HepG2 (cell line): ENCODE results near the gene SPTAN1. TPM values are rescaled to one million over a fixed set of nuclear protein-coding genes. Genes with fewer than 3 reads are reported as not detected.

Source experiments
- ASH2L ChIP-seq: fragments of 300-600, 200-600 bp; sonication (generic); IDR thresholded peaks from 2 replicates; pipeline ENCODE4 v1.7.0; 2017; ENCODE audit warnings: low read depth, mild to moderate bottlenecking, moderate library complexity, mixed read lengths, low read length; ENCODE audit not compliant: insufficient read length
- ELF1 ChIP-seq: sonication (generic); formaldehyde crosslinking; IDR thresholded peaks from 2 replicates; pipeline ENCODE4 v1.4.0; 2020; ENCODE audit warnings: missing genetic modification reagents
- FOXA1 ChIP-seq, 2 experiments: fragments of 450-650 bp in 1 of 2; sonication (generic) in 1 of 2; formaldehyde crosslinking in 1 of 2; IDR thresholded peaks; 2 replicates each; pipeline versions ENCODE4 v1.4.0 to v1.6.1; 2016 to 2020; ENCODE audit warnings: missing genetic modification reagents in 1 of 2
- HNRNPK ChIP-seq: fragments of 200-400 bp; formaldehyde crosslinking; IDR thresholded peaks from 2 replicates; pipeline ENCODE4 v1.6.1; 2018; ENCODE audit warnings: low read length, low read depth, moderate library complexity, mild to moderate bottlenecking; ENCODE audit not compliant: poor library complexity, severe bottlenecking
- SKI ChIP-seq: fragments of 450-650 bp; IDR thresholded peaks from one replicate; pipeline ENCODE4 v1.6.1; 2018; ENCODE audit warnings: mild to moderate bottlenecking; ENCODE audit not compliant: partially characterized antibody
- SP2 ChIP-seq: sonication (generic); formaldehyde crosslinking; IDR thresholded peaks from 2 replicates; pipeline ENCODE4 v1.5.1; 2020; ENCODE audit warnings: mild to moderate bottlenecking, missing genetic modification reagents
- TMF1 ChIP-seq: sonication (generic); formaldehyde crosslinking; IDR thresholded peaks from 2 replicates; pipeline ENCODE4 v1.8.1; 2022; ENCODE audit warnings: low read depth, missing genetic modification reagents
- ZNF564 ChIP-seq: sonication (generic); formaldehyde crosslinking; IDR thresholded peaks from 2 replicates; pipeline ENCODE4 v1.8.1; 2023; ENCODE audit warnings: mild to moderate bottlenecking, missing genetic modification reagents
- ZNF841 ChIP-seq: sonication (generic); formaldehyde crosslinking; IDR thresholded peaks from 2 replicates; pipeline ENCODE4 v1.8.1; 2023; ENCODE audit warnings: missing genetic modification reagents, borderline replicate concordance
- polyA plus RNA-seq, 8 experiments: library from polyadenylated mRNA; depleted of rRNA in 3 of 8; stranded (reverse) in 7 of 8; unstranded in 1 of 8; fragments of >200 nt; fragmentation: Illumina TruSeq in 4 of 8; extraction: Trizol in 4 of 8; gene quantifications; 2 replicates each; pipeline versions ENCODE4 v1.2.1 to v1.2.3, GENCODE V29; 2011 to 2016; ENCODE audit warnings: low read depth in 4 of 8, missing spikeins in 1 of 8, mixed read lengths in 1 of 8; ENCODE audit not compliant: insufficient read depth in 1 of 8
- total RNA-seq, 5 experiments: library from RNA; depleted of rRNA; stranded (reverse); fragments of >200 nt; fragmentation: Illumina TruSeq; extraction: Trizol; gene quantifications; 2 replicates each; pipeline ENCODE4 v1.2.3, GENCODE V29; 2016; ENCODE audit warnings: low read depth in 1 of 5
- TF ChIP-seq, protein P1 (sequence below): sonication (generic); formaldehyde crosslinking; IDR thresholded peaks from 2 replicates; pipeline ENCODE4 v1.4.0; 2020; ENCODE audit warnings: missing genetic modification reagents
- TF ChIP-seq, protein P2 (sequence below): sonication (generic); formaldehyde crosslinking; IDR thresholded peaks from 2 replicates; pipeline ENCODE4 v1.4.0; 2020; ENCODE audit warnings: missing genetic modification reagents
- TF ChIP-seq, protein P3 (sequence below): sonication (generic); formaldehyde crosslinking; IDR thresholded peaks from 2 replicates; pipeline ENCODE4 v1.8.0; 2022; ENCODE audit warnings: missing genetic modification reagents, mild to moderate bottlenecking, inconsistent platforms, borderline replicate concordance
- TF ChIP-seq, protein P4 (sequence below): sonication (generic); formaldehyde crosslinking; IDR thresholded peaks from 2 replicates; pipeline ENCODE4 v1.5.1; 2020; ENCODE audit warnings: mild to moderate bottlenecking, missing genetic modification reagents, moderate library complexity
- TF ChIP-seq, protein P5 (sequence below): sonication (generic); formaldehyde crosslinking; IDR thresholded peaks from 2 replicates; pipeline ENCODE4 v1.4.0; 2020; ENCODE audit warnings: missing genetic modification reagents

Gene SPTAN1
- total and polyA plus RNA-seq, 2 of the 13 experiments (the other 11 are each of a cell fraction or from before 2014, with no cell fraction given), result 106 to 111 TPM

DNA sequence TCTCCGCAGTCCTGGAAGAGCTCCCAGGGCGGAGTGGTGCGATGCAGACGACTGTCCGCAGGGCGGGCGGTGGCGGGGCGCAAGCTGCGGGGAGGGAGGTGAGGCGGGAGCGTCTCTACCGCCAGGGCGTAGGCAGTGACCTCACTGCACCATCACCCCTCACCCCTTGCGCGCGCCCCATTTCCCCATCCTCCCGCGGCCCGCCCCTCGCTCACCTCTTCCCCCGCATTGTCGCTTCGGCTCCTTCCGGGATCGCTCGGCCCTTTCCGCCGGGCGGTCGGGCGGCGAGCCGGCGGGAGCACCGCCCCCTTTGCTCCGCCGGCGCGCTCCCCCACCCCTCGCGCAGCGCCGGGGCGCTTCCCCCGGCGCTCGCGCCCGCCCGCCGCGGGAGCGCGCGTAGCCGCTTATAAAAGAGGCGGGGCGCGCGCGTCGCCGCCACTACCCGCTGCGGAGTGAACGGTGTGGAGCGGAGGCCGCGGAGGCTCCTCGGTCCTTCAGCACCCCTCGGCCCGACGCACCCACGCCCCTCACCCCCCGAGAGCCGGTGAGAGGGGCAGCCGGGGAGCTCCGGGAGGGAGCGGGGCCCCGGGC, at the start of gene SPTAN1 (continued):
- TF ChIP-seq TMF1 (CRISPR knock-in tag) (no peak), SP2 (CRISPR knock-in tag) (no peak), ELF1 (peak; percentile 74), HNRNPK (peak; percentile 82), ZNF564 (CRISPR knock-in tag) (0 out of 2 replicates have a peak, but pooled peaks have one; percentile 36), FOXA1 (IDR thresholded peaks at IDR 0.05) (no peak), FOXA1 (CRISPR knock-in tag; IDR thresholded peaks at IDR 0.05) (no peak), ASH2L (peak; percentile 62), SKI (peak; percentile 44), ZNF841 (CRISPR knock-in tag) (0 out of 2 replicates have a peak, but pooled peaks have one; percentile 42)
- TF ChIP-seq, protein P1, sequence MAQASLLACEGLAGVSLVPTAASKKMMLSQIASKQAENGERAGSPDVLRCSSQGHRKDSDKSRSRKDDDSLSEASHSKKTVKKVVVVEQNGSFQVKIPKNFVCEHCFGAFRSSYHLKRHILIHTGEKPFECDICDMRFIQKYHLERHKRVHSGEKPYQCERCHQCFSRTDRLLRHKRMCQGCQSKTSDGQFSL (CRISPR knock-in tag), result 0 out of 2 replicates have a peak, but pooled peaks have one; percentile 4
- TF ChIP-seq, protein P2, sequence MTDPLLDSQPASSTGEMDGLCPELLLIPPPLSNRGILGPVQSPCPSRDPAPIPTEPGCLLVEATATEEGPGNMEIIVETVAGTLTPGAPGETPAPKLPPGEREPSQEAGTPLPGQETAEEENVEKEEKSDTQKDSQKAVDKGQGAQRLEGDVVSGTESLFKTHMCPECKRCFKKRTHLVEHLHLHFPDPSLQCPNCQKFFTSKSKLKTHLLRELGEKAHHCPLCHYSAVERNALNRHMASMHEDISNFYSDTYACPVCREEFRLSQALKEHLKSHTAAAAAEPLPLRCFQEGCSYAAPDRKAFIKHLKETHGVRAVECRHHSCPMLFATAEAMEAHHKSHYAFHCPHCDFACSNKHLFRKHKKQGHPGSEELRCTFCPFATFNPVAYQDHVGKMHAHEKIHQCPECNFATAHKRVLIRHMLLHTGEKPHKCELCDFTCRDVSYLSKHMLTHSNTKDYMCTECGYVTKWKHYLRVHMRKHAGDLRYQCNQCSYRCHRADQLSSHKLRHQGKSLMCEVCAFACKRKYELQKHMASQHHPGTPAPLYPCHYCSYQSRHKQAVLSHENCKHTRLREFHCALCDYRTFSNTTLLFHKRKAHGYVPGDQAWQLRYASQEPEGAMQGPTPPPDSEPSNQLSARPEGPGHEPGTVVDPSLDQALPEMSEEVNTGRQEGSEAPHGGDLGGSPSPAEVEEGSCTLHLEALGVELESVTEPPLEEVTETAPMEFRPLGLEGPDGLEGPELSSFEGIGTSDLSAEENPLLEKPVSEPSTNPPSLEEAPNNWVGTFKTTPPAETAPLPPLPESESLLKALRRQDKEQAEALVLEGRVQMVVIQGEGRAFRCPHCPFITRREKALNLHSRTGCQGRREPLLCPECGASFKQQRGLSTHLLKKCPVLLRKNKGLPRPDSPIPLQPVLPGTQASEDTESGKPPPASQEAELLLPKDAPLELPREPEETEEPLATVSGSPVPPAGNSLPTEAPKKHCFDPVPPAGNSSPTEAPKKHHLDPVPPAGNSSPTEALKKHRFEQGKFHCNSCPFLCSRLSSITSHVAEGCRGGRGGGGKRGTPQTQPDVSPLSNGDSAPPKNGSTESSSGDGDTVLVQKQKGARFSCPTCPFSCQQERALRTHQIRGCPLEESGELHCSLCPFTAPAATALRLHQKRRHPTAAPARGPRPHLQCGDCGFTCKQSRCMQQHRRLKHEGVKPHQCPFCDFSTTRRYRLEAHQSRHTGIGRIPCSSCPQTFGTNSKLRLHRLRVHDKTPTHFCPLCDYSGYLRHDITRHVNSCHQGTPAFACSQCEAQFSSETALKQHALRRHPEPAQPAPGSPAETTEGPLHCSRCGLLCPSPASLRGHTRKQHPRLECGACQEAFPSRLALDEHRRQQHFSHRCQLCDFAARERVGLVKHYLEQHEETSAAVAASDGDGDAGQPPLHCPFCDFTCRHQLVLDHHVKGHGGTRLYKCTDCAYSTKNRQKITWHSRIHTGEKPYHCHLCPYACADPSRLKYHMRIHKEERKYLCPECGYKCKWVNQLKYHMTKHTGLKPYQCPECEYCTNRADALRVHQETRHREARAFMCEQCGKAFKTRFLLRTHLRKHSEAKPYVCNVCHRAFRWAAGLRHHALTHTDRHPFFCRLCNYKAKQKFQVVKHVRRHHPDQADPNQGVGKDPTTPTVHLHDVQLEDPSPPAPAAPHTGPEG, result peak; percentile 66; the same call in 1 of the 2 replicates
- TF ChIP-seq, protein P3, sequence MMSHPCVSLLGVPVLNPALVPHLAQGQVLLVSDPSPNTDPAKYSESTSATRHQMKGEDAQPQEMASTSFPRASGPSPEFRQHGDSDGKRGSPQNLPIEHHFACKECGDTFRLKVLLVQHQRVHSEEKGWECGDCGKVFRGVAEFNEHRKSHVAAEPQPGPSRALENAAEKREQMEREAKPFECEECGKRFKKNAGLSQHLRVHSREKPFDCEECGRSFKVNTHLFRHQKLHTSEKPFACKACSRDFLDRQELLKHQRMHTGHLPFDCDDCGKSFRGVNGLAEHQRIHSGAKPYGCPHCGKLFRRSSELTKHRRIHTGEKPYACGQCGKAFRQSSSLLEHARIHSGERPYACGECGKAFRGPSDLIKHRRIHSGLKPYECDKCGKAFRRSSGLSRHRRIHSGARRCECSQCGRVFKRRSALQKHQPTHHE (CRISPR knock-in tag), result 0 out of 2 replicates have a peak, but pooled peaks have one; percentile 64
- TF ChIP-seq, protein P4, sequence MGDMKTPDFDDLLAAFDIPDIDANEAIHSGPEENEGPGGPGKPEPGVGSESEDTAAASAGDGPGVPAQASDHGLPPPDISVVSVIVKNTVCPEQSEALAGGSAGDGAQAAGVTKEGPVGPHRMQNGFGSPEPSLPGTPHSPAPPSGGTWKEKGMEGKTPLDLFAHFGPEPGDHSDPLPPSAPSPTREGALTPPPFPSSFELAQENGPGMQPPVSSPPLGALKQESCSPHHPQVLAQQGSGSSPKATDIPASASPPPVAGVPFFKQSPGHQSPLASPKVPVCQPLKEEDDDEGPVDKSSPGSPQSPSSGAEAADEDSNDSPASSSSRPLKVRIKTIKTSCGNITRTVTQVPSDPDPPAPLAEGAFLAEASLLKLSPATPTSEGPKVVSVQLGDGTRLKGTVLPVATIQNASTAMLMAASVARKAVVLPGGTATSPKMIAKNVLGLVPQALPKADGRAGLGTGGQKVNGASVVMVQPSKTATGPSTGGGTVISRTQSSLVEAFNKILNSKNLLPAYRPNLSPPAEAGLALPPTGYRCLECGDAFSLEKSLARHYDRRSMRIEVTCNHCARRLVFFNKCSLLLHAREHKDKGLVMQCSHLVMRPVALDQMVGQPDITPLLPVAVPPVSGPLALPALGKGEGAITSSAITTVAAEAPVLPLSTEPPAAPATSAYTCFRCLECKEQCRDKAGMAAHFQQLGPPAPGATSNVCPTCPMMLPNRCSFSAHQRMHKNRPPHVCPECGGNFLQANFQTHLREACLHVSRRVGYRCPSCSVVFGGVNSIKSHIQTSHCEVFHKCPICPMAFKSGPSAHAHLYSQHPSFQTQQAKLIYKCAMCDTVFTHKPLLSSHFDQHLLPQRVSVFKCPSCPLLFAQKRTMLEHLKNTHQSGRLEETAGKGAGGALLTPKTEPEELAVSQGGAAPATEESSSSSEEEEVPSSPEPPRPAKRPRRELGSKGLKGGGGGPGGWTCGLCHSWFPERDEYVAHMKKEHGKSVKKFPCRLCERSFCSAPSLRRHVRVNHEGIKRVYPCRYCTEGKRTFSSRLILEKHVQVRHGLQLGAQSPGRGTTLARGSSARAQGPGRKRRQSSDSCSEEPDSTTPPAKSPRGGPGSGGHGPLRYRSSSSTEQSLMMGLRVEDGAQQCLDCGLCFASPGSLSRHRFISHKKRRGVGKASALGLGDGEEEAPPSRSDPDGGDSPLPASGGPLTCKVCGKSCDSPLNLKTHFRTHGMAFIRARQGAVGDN (CRISPR knock-in tag), result peak; percentile 78
- TF ChIP-seq, protein P5, sequence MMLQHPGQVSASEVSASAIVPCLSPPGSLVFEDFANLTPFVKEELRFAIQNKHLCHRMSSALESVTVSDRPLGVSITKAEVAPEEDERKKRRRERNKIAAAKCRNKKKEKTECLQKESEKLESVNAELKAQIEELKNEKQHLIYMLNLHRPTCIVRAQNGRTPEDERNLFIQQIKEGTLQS (CRISPR knock-in tag), result peak; percentile 15; the same call in 1 of the 2 replicates
